Ovary (tissue), 3 donors: ENCODE measurements around the gene DIS3L2.

Experiments
- EP300 ChIP-seq: sonication (generic); formaldehyde crosslinking; IDR thresholded peaks from one replicate; pipeline ENCODE4 v1.6.1; 2017; ENCODE audit warnings: antibody characterized with exemption
- POLR2A ChIP-seq: fragments of 450-650 bp; IDR thresholded peaks from one replicate; pipeline ENCODE4 v1.6.1; 2017; ENCODE audit warnings: antibody characterized with exemption, mild to moderate bottlenecking, moderate library complexity
- TF ChIP-seq, protein P1 (sequence below), 3 donors: fragments of 450-650 bp in 2 of 3; fragments of 200-600 bp in 1 of 3; IDR thresholded peaks; one replicate each; pipeline versions ENCODE4 v1.5.1 to v1.8.0; 2016 to 2022; ENCODE audit warnings: antibody characterized with exemption in 3 of 3, mild to moderate bottlenecking in 1 of 3
- donor health status: DM: no; HTN: no; CAD: no.

DNA sequence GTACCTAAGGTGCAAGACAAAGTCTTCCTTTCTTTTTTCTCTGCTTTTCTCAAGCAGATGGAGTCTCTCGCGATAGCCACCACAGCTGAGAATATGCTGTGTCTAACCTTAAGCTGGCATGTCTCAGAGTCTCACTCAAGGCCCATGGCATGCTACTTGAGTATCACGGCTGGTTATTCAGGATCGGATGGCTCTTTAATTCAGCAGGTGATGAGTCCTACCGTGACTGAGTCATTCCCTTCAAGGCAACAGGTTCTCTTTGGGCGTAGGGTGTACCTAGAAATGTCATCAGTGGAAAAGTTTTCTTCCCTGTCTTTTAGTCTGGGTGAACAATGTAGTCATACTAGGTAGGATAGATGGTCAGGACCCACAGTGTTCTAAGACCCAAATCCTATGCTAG, 136.2 kb downstream of the DIS3L2 start:
- TF ChIP-seq POLR2A (no peak), EP300 (no peak)
- TF ChIP-seq, protein P1, sequence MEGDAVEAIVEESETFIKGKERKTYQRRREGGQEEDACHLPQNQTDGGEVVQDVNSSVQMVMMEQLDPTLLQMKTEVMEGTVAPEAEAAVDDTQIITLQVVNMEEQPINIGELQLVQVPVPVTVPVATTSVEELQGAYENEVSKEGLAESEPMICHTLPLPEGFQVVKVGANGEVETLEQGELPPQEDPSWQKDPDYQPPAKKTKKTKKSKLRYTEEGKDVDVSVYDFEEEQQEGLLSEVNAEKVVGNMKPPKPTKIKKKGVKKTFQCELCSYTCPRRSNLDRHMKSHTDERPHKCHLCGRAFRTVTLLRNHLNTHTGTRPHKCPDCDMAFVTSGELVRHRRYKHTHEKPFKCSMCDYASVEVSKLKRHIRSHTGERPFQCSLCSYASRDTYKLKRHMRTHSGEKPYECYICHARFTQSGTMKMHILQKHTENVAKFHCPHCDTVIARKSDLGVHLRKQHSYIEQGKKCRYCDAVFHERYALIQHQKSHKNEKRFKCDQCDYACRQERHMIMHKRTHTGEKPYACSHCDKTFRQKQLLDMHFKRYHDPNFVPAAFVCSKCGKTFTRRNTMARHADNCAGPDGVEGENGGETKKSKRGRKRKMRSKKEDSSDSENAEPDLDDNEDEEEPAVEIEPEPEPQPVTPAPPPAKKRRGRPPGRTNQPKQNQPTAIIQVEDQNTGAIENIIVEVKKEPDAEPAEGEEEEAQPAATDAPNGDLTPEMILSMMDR (IDR thresholded peaks at IDR 0.05), result no peak
